Erythroblast (primary cell): ENCODE results near the gene CNST.

Source experiments
- GATA1 ChIP-seq: IDR thresholded peaks from 2 replicates; pipeline ENCODE4 v1.6.1; 2011; ENCODE audit warnings: low read depth, mild to moderate bottlenecking, control low read depth, low read length, moderate library complexity
- POLR2A ChIP-seq: IDR thresholded peaks from 2 replicates; pipeline ENCODE4 v1.6.1; 2011; ENCODE audit warnings: mild to moderate bottlenecking, low read length

DNA sequence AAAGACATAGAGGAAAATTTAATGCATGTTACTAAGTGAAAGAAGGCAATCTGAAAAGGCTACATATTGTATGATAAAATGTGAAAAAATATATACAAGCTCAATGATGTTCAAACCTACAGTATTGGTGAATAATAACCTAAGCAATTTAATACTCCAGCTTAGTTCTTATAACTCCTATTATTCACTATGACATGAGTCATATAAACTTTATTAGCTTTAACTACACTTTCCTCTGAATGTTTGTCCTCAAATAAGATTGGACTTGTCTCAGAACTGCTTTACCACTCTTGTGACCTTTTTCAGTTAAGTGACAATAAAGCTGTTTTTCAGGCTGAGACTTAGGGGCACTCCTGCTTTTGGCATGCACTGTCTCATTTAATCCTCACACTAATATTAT lies 50.9 kb downstream of the CNST start:
- TF ChIP-seq POLR2A (no peak), GATA1 (no peak)
